GM19193 (cell line): ENCODE results near the gene PKLR.
A peak's percentile ranks its signal among the peaks of the same experiment; 100 is the strongest.

ENCODE experiments used
- POLR2A ChIP-seq: IDR thresholded peaks from 4 replicates; pipeline ENCODE4 v1.6.1; 2011; ENCODE audit not compliant: insufficient read depth, insufficient read length; ENCODE audit errors: extremely low read depth

PKLR gene

DNA sequence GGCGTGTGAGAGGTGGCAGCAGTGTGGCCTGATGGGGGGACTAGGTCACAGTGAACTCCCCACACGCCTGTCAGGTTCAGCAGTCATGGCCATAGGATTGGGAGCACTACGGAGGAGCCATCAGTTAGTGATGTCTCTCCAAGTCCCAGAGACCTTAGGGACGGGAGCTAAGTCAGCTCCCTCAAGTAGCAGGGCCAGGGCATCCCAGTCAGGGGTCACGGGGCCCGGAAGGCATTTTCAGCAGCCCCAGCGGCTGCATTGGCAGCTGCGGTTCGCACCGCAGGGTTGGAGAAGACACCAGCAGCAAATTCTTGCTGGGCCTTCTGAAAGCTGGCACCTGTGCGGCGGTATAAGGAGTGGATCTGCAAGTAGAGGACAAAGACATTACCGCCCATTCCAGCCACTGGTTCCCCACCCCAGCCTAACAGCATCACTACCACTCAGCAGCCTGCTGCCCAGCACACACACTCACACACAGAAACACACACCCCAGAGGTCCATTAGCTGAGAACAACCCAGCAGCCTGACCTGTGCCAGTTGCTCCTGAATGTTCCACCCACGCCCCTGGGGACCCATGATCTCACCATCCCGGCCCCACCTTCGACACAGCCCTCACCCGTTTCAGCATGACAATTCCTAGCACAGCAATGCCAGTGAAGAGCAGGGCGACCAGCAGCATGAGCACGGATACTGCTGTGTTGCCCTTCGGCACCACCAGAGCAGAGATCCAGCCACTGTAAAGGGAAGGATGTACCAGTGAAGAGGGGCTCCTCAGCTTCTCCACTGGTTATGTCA lies 45.0 kb downstream of the PKLR start:
- no peak for TF ChIP-seq POLR2A

DNA sequence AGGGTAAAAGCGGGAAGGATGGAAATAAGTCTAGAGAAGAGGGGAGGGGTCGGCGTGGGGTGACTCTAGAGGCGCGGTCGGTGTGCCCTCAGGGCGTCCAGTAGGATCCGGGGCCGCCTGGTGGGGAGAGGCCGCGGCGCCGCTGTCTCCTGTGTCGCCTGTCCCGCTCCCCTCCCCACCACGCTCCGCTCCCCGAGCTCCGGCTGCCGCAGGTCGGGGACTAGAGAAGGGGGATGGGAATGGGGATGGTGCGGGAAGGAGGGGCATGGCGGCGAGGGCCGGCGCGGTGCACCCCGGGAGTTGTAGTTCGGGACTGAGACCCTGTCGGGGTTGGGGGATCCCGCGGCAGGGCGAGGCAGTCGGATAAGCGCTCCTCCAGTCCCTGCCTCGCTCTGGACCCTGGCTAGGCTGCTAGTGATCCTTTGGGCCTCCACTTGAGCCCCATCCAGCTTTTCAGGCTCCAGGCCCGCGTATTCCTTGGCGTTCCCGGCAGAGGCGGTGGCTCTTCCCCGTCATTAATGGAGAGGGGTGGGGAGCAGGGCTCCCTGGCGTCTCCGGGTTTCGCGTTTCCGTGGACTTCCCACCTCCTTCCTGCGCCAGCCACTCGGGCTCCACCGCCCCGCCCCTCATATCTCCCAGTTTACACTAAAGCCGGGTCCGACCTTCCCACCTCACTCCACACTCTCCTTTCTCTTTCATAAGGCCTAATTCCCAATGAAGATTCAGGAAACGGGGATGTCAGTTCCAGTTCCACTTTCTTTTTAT lies 45.8 kb downstream of the PKLR start, which contains the start of gene ENTREP3:
ENTREP3 (minus strand) TSS at position 241 of the 765 bp plus-strand sequence. CDS start 606 bp downstream, outside the sequence.
- peak; percentile 67 for TF ChIP-seq POLR2A

DNA sequence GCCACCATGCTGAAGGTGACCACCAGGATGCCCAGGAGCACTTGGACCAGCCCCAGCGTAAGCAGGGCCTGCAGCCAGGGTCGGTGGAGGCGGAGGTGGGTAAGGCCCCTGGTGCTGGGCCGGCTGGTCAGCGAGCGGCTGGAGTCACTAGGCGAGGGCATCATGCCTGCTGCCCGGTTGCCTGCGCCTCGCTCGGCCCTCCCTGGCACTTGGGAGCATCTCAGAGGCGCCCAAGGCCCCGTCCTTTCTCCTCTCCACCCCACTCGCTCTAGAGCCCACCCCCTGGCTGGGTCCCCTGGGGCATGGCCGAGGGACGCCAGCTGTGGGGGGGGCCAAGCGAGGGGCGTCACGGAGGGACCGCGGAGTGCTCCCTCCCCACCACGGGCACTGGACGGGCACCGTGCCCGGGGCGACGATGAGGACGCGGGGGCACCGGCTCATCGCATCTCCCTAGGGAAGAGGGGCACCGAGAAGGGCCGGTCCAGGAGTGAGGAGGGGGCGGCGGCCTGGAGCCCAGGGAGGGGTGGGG lies 46.5 kb downstream of the PKLR start:
- no peak for TF ChIP-seq POLR2A

DNA sequence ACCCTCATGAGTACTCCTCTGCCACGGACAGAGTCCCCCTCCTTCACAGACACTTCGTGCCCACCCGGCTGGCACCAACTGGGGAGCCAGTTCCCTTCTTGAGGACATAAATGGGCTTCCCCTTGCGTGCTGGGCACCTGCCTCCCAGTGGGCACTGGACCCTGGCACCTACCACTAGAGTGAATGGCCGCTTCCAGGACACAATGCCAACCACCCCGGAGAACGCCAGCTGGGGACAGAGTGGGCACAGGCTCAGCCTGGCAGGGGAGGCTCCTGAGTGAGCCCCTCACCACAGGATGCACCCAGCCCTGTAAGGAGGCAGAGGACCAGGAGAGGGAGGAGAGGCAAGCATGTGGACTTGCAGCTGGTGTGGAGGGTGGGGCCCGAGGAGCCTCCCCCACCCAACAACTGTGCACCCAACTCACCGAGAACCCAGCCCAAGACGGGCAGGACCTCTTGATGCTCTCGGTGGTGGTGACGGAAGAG lies 47.0 kb downstream of the PKLR start:
- no peak for TF ChIP-seq POLR2A

DNA sequence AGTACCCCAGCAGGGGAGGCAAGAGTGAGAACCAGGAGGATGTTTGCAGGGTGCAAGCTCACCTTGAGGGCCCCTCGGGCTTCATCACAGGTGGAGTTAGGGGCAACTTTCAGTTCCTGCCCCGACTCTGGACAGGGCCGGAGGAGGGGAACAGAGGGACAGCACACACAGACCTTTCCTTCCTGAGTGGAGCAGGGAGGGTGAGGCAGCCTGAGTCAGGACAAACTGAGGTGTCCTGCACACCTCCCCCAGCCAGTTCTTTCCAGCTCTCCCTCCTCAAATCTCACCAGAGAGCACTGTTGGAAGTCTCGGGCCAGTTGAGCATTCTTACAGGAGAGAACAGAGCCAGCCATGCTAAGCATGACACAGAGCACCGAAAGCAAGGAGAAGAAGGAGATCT lies 47.4 kb downstream of the PKLR start:
- TF ChIP-seq POLR2A, result no peak

DNA sequence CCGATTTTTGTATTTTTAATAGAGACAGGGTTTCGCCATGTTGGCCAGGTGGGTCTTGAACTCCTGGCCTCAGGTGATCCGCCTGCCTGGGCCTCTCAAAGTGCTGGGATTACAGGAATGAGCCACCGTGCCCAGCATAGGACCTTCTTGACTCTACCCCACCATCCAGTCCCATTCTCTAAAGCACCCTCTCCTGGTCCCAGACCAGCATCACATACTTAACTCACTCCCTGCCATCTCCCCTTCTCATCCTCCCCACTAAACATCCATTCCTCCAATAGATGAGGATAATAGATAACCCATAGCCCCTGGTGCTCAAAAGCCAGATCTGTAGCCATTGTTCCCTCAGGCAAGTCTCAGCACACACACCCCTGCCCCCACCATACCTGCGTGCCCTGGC lies 48.0 kb downstream of the PKLR start:
- TF ChIP-seq POLR2A, result no peak

DNA sequence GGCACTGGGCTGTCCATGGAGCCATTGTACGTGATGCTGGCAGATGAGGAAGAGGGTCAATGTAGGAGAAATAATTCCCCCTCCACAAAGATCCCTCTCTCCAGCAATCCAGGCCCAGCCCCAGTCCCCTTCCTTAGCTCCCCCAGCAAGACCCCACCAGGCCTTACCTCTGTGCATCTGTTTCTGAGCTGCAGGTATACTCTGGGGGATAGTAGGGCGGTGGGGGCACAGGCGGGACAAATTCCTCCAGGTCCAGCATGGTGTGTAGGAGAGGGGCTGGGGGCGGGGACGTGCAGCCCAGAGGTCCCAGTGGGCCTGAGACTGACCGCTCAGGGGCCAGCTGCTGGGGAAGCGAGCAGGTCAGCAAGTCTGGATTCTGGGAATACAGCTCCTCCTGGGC lies 49.7 kb downstream of the PKLR start:
- TF ChIP-seq POLR2A, result no peak

DNA sequence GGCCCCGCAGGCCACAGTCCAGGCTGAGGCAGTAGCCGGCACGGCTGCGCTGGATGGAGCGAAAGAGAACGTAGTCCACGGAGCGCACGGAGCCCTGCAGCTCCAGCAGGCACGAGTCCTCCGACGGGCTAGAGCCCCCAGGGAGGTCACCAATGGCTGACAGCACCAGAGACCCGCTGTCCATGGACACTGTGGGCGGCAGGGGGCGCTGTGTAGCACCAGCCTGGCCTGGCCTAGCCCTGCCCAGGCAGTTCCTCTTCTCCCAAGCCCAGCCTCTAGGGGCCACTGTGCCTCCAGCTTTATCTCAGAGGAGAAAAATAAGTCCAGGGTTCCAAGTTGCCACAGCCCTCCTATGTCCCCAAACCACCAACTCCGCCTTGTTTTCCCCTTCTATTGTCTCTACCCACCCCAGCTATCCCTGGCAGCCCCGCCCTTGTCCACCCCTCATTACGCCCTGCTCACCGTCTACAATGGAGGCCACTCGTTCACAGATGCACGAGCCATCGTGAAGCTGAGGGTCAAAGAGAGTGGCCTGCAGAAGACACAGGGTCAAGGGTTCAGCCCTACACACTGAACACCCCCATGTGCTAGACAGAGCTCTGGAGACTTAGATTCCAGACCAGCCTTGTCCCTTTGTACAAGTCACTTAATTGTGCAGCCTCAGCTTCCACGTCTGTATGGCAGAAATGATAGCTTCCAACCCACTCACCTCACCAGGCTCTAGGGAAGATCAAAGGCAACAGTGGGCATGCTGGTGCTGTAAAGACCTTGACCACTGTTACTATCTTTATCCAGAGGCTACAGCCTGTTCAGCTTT lies 50.4 kb downstream of the PKLR start:
- TF ChIP-seq POLR2A, result peak; percentile 38

DNA sequence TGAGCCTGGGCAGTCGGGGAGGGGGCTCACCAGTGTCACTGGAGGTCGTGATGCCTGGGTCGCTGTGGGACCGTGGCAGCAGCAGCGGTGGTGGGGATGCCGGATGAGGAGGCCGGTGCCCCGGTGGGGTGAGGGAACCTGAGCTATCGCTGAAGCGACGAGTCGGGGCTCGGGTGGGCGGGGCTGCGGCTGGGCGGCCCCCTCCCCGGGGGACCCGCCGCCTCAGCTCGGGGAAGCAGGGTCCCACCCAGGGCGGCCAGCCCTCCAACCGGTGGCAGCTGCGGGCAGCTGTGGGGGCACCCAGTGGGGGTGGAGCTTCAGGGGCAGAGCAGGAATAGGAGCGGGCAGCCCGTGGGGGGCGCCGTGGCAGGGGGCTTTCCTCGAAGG lies 51.0 kb downstream of the PKLR start:
- TF ChIP-seq POLR2A, result no peak

DNA sequence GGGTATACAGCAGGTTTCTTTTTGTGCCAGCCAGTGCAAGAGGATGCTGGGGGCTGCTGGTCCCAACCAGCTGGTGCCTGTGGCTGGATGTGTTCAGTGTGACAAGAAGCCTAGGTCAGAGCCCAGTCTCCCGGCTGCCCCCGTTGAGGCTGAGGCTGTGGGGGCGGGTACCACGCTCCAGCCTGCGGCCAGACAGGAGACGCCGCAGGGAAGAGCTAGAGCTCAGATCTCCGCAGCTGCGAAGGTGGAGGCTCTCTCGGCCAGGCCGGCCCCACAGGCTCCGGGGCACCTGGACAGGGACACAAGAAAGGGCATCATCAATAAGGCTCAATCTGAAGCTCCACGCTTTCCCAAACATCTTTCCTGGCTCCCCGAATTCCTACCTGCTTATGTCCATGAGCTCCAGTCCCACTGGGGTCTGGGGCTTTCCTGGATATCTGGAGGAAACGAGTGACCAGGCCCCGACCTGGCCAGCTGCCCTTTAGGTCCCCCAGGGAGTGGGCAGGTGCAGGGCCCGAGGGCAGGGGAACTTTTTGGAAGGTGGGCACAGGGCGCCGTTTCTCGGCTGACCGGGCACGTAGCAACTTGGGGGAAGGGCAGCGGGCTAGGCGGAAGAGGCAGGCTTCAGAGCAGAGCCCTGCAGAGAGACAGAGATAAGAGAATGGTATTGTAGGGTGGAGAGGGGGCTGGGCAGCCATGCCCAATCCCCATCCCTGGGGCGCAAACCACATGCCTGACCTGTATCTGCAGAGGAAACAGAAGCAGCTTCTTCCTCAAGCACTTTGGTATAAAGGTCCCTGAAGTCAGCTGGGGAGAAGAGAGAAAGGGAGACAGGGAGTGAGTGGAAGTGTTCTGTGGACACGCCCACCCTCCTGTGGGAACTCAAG lies 53.3 kb downstream of the PKLR start:
- no peak for TF ChIP-seq POLR2A

DNA sequence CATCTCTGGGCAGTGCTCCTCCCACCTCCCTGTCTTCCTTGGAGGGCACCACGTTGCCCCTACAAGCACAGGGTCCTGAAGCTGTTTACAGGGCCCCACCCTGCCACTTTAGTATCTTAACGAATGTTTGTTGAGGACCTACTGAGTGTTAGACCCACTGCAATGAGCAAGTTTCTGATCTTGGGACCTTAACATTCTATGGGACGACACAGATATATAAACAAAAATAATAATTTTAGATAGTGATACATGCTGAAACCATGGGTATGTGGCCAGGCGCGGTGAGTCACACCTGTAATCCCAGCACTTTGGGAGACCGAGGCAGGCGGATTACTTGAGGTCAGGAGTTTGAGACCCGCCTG lies 56.1 kb downstream of the PKLR start:
- no peak for TF ChIP-seq POLR2A

DNA sequence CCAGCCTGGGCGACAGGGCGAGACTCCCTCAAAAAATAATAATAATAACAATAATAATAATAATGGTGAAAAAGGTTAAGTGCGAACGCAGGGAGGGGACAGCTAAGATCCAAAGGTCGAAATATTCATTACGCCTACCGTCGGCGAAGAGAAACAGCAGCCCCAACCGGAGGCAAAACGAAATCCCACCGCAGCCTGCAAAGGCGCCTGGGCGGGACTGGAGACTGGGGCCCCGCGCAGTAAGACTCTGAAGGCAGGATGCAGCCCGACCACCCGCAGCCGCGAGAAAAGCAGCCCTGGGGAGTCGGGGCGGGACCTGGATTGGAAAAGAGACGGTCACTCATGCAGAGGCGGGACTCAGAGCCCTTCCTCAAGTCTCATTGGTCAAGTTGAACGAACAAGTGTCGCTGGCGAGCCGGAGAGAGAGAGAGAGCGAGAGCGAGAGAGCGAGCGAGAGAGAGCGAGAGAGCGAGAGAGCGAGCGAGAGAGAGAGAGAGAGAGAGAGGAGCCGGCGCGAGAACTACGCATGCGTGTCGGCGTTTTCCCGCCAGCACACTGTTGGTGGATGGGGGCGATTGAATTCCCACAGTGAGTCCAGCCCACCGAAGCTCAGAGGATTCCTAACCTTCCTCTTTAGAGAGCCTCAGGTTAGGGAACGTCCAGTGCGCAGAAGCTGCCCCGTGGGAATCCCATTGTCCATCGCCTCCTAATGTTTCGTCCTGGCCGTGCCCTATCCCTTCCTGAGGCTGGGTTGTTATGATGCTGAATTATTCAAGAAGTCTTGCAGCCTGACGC lies 56.7 kb downstream of the PKLR start:
- TF ChIP-seq POLR2A, result peak; percentile 92

DNA sequence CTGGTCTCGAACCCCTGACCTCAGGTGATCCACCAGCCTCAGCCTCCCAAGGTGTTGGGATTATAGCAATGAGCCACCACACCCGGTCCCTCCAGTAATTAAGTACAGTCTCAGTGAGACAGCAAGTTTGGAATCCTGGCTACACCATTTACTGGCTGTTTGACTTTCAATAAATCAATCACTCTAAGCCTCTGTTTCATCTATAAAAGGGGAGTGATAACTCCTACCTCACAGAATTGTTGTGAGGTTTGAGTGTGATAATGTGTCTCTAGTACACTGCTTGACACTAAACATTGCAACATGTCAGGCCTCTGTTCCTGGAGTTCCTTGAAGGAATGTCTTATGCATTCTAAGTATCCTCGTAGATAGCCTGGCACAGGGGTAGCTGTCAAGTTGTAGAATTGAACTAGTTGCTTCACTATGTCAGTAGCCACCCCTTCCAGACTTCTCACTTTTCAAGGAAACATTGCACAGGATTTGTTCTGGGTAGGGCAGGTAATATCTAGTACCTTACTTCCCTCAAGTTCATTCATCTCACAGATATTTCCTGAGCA lies 58.4 kb downstream of the PKLR start:
- TF ChIP-seq POLR2A, result no peak
